Stimulated activated naive CD8-positive, alpha-beta T cell treated with anti-CD3 and anti-CD28 coated beads, Interleukin-15, Interleukin-2, amounts not matched to agents 100 ng/mL and 50 ng/mL, for 24 hours (primary cell): ENCODE data around the gene UPK3B.
"Not testable (repeated sequence)": the region's sequence is repeated elsewhere in the genome, so short reads cannot be mapped to it uniquely, and the experiment has no call there.

Experiments
- H3K27ac Mint-ChIP-seq: one replicate; pipeline ENCODE4 v1.8.0; 2021; ENCODE audit warnings: mild to moderate bottlenecking, mixed read lengths
- H3K27me3 Mint-ChIP-seq: one replicate; pipeline ENCODE4 v1.8.0; 2021; ENCODE audit warnings: mixed read lengths
- H3K36me3 Mint-ChIP-seq: one replicate; pipeline ENCODE4 v1.8.0; 2021; ENCODE audit warnings: low read depth, mixed read lengths
- H3K4me1 Mint-ChIP-seq: one replicate; pipeline ENCODE4 v1.8.0; 2021; ENCODE audit warnings: low read depth, mixed read lengths
- H3K4me3 Mint-ChIP-seq: one replicate; pipeline ENCODE4 v1.8.0; 2021; ENCODE audit warnings: mild to moderate bottlenecking, mixed read lengths
- H3K9me3 Mint-ChIP-seq: one replicate; pipeline ENCODE4 v1.8.0; 2021; ENCODE audit warnings: mixed read lengths

UPK3B gene

GRCh38 chr7:76509931-76510877 is at the start of gene UPK3B:
Gene UPK3B (plus strand): TSS chr7:76510552. CDS start chr7:76510653, 101 bp downstream.
- Mint-ChIP-seq H3K27ac (peak within 1 kb of the TSS; percentile 26), H3K9me3 (no peaks in the 10 kb centered on the region), H3K36me3 (peaks cover 7% of the 10 kb centered on the region), H3K4me3 (no peak within 1 kb of the TSS), H3K4me1 (no peaks in the 10 kb centered on the region), H3K27me3 (no peaks in the 10 kb centered on the region)

- not testable (repeated sequence) for H3K4me3 Mint-ChIP-seq, H3K4me1 Mint-ChIP-seq, H3K27ac Mint-ChIP-seq, H3K9me3 Mint-ChIP-seq, H3K27me3 Mint-ChIP-seq, H3K36me3 Mint-ChIP-seq
Observed at GRCh38 chr7:76460767-76461166, 49.6 kb upstream of the UPK3B start.

GRCh38 chr7:76461464-76462101 is 48.8 kb upstream of the UPK3B start, which contains the start of gene DTX2:
Gene DTX2 (plus strand): TSS chr7:76461709. CDS start chr7:76480510, 18,801 bp downstream.
- H3K36me3 Mint-ChIP-seq, H3K4me1 Mint-ChIP-seq, H3K27me3 Mint-ChIP-seq, H3K9me3 Mint-ChIP-seq, H3K27ac Mint-ChIP-seq: not testable (repeated sequence)
- H3K4me3 Mint-ChIP-seq = peak within 1 kb of the TSS; percentile 45

- H3K27ac Mint-ChIP-seq, H3K27me3 Mint-ChIP-seq, H3K36me3 Mint-ChIP-seq, H3K4me3 Mint-ChIP-seq, H3K9me3 Mint-ChIP-seq, H3K4me1 Mint-ChIP-seq: not testable (repeated sequence)
Observed at GRCh38 chr7:76462271-76462882, 48.0 kb upstream of the UPK3B start.

GRCh38 chr7:76464959-76465358 is 45.4 kb upstream of the UPK3B start:
- not testable (repeated sequence) for H3K4me1 Mint-ChIP-seq, H3K27me3 Mint-ChIP-seq, H3K27ac Mint-ChIP-seq, H3K4me3 Mint-ChIP-seq, H3K36me3 Mint-ChIP-seq, H3K9me3 Mint-ChIP-seq

GRCh38 chr7:76465950-76466349 is 44.4 kb upstream of the UPK3B start:
- H3K4me3 Mint-ChIP-seq, H3K36me3 Mint-ChIP-seq, H3K27ac Mint-ChIP-seq, H3K4me1 Mint-ChIP-seq, H3K9me3 Mint-ChIP-seq, H3K27me3 Mint-ChIP-seq: not testable (repeated sequence)

GRCh38 chr7:76467743-76468404 is 42.5 kb upstream of the UPK3B start:
- H3K4me3 Mint-ChIP-seq, H3K27me3 Mint-ChIP-seq, H3K4me1 Mint-ChIP-seq, H3K36me3 Mint-ChIP-seq, H3K27ac Mint-ChIP-seq, H3K9me3 Mint-ChIP-seq: not testable (repeated sequence)

- H3K27me3 Mint-ChIP-seq, H3K27ac Mint-ChIP-seq, H3K4me3 Mint-ChIP-seq, H3K4me1 Mint-ChIP-seq, H3K9me3 Mint-ChIP-seq, H3K36me3 Mint-ChIP-seq: not testable (repeated sequence)
Observed at GRCh38 chr7:76471556-76472221, 38.7 kb upstream of the UPK3B start.

- not testable (repeated sequence) for H3K27ac Mint-ChIP-seq, H3K4me1 Mint-ChIP-seq, H3K27me3 Mint-ChIP-seq, H3K36me3 Mint-ChIP-seq, H3K9me3 Mint-ChIP-seq, H3K4me3 Mint-ChIP-seq
Observed at GRCh38 chr7:76473097-76473496, 37.3 kb upstream of the UPK3B start.

- not testable (repeated sequence) for H3K4me1 Mint-ChIP-seq, H3K4me3 Mint-ChIP-seq, H3K27me3 Mint-ChIP-seq, H3K36me3 Mint-ChIP-seq, H3K27ac Mint-ChIP-seq, H3K9me3 Mint-ChIP-seq
Observed at GRCh38 chr7:76476280-76476679, 34.1 kb upstream of the UPK3B start.

GRCh38 chr7:76476742-76477474 is 33.4 kb upstream of the UPK3B start:
- H3K4me1 Mint-ChIP-seq, H3K9me3 Mint-ChIP-seq, H3K4me3 Mint-ChIP-seq, H3K27me3 Mint-ChIP-seq, H3K27ac Mint-ChIP-seq, H3K36me3 Mint-ChIP-seq: not testable (repeated sequence)

- H3K27me3 Mint-ChIP-seq, H3K4me1 Mint-ChIP-seq, H3K27ac Mint-ChIP-seq, H3K36me3 Mint-ChIP-seq, H3K4me3 Mint-ChIP-seq, H3K9me3 Mint-ChIP-seq: not testable (repeated sequence)
Observed at GRCh38 chr7:76479628-76480027, 30.7 kb upstream of the UPK3B start.

GRCh38 chr7:76480403-76481253 is 29.7 kb upstream of the UPK3B start:
- not testable (repeated sequence) for H3K36me3 Mint-ChIP-seq, H3K4me3 Mint-ChIP-seq, H3K9me3 Mint-ChIP-seq, H3K4me1 Mint-ChIP-seq, H3K27me3 Mint-ChIP-seq, H3K27ac Mint-ChIP-seq
